Fibroblast of skin of scalp (primary cell): ENCODE data around the gene BOK.
"Not testable (repeated sequence)": the region's sequence is repeated elsewhere in the genome, so short reads cannot be mapped to it uniquely, and the experiment has no call there.

Experiments used
- DNase-seq: peaks from one replicate; pipeline ENCODE4 v3.0.0-alpha.2; 2013

Gene BOK

DNA sequence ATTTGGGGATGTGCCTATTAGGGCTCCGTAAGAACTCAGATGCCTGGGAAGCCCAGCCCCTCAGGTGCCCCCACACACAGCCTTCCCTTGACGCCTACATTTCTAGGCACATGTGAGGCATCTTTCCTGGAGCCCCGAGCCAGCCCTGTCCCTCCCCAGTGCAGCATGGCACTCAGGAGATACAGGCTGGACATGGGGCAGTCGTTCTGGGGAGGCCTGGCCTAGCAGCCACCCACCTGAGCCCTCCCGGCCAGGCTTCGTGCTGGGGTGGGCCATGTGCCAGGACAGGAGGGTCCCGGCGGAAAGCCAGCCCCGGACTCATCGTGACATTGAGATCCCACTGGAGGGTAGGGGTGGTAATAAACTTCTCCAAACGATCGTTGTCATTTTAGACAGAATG, 15.2 kb downstream of the BOK start:
- DNase-seq, result no peak

DNA sequence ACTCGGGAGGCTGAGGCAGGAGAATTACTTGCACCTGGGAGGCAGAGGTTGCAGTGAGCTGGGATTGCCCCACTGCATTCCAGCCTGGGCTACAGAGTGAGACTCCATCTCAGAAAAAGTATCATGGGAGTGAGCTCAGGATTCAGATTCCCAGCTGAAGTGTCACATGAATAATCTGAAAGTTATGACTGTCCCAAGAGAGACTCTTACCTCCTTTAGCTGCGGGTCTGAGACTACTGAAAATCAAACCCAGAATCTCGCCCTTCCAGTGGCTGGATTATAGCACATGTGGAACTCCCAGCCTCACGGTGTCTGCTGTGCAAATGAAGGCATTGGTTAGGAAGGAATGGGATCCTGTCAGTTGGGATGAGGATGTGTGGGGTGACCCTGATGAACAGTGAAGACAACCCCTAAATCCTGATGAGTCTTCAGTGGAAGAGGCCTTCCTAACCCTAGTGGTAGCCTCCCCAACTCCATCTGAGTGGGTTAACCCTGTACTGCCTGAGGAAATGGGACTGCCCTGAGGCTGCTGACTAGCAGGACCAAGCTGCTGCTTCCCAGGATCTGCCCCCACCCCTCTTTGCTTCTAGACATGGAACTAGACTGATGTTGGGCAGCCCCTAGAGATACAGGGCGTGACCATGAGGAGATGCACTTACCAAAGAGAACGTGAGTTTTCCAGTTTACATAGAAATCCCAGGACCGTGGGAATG, 16.5 kb downstream of the BOK start:
- DNase-seq, result peak; percentile 36

DNA sequence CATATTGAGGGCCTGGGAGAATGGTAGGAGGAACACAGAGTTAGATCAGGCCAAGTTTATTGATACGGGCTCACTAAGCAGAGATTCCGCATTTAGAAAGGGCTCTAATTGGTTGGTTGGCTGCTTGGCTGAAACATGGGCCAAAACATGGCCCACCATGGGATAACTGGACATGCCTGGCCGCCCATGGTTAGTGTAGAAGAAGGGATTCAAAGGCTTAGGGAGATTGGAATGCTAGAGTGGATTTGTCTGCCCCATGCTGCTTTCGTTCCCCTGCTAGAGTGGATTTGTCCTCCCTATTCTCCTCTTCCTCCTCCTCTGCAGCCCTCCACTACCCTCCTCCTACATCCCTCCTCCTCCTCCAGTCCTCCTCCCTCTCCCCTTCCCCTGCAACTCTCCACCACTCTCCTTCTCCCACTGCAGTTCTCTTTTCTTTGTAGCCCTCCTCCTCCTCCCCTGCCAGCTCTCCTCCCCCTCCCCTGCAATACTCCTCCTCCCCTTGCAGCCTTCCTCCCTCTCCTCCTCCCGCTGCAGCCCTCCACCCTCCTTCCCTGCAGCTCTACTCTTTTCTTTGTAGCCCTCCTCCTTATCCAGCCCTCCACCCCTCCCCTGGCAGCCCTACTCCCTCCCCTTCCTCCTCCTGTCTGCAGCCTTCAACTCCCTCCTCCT, 17.2 kb downstream of the BOK start:
- no peak for DNase-seq

DNA sequence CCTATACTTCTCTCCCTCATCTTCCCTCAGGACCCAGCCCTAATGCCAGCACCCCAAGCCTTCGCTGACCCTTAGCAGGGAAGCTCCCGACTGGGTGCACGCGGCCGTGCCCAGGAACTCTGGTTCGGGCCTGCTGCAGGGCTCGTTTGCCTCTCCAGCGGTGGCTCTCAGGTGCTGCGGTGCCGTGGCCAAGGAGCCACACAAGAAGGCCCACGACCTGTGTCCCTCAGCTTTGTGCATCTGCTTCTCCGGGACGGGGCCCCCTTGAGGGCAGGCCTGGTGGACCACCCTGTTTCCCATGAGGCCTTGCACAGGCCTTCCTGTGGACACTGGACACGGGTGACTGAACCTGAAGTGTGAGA, 17.7 kb downstream of the BOK start:
- DNase-seq, result no peak

DNA sequence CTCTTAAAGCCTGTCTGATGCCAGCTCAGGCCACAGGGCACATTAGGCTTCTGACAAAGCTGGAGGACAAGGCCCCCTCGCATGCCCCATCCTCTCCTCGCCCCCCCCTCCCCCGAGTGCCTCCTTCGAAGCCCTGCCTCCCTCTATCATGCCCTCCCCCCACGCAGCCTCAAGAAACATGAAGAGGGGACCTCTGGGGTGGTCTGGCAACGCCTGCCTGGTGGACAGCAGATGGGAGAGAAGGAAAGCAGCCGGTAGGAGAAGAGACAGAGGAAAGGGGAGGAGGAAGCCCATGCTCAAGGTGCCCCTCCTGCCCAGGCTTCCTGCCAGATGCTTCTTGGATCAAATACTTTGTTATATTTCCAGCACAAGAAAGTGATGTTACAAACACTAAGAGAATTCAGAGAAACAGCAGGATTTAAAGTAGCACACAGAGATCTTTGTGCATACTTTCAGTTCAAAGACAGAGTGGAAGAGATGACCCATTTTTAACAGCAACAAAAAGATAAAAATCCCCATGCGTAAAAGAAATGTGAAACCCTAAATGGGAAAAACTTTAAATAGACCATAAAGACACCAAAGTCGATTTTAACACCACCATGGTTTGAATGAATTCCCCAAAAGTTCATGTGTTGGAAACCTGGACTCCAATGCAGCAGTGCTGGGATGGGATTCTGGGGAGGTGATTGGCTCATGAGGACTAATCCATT, 19.0 kb downstream of the BOK start:
- peak; percentile 56 for DNase-seq

DNA sequence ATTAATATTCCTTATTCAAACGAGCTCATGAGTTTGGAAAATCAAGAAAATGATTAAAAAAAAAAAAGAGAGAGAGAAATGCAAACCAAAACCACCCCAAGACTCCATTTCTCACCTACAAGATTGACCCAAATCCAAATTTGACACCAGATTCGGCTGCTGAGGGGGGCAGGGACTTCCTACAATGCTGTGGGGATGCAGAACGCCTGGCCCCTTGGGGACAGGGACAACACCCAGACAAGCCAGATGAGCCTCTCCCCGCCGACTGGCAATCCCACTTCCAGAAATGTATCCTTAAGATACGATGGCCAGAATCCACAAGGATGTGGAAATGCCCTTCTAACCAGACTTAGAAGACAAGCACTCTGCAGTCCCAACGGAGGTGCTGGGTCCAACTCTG, 20.7 kb downstream of the BOK start:
- no peak for DNase-seq

DNA sequence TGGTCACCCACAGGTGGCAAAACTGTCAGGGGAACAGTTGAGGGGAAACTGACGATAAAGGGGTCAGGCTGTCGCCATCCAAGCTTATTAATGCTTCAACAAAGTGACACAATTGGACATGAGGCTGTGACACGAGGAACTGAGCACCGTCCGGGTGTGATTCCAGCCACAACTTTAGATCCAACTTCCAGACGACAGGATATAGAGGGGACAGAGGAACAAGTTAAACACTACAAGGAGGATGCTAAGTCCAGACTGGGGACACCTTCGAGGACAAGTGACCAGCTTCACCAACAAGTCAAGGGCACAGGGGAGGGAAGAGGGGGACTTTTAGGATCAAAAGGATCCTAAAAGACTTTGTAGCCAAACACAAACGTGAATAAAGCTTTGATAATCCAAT, 23.8 kb downstream of the BOK start:
- DNase-seq, result no peak

DNA sequence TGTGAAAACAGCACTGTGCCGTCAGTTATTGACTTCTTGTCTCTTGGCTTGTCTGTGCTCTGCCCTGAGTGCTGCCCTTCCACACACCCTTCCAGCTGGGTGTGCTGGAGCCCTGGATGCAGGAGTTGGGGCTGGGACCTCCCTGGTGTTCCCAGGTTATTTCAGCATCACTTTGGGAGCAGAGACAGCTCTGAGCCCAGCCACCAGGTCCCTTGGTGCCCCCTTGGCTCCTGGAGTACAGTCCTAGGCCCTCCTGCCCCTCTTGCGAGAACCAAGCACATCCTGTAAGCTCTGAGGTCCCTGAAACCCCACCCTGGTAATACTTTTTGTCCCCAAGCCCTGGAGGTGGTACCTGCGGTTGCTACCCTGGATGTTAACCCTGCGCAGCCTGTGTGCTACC, 24.3 kb downstream of the BOK start:
- no peak for DNase-seq

DNA sequence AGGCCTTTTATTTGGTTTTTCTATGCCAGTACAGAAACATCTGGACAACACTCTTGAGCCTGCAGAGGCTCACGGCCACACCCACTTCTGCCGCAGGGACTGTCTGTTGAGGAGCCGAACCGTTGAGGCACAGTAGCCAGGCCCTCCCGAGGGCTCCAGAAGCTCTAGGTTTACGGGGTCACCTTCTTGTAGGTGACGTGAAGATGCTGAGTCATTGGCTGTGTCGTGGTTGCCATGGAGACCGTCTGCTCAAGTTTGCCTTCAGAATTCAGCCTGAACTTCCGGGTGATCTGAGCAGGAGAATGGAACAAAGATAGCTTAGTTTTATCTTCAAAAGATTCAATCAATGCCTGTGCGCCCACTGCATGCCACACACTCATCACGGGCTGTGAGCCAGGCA, 25.9 kb downstream of the BOK start:
- peak; percentile 45 for DNase-seq

DNA sequence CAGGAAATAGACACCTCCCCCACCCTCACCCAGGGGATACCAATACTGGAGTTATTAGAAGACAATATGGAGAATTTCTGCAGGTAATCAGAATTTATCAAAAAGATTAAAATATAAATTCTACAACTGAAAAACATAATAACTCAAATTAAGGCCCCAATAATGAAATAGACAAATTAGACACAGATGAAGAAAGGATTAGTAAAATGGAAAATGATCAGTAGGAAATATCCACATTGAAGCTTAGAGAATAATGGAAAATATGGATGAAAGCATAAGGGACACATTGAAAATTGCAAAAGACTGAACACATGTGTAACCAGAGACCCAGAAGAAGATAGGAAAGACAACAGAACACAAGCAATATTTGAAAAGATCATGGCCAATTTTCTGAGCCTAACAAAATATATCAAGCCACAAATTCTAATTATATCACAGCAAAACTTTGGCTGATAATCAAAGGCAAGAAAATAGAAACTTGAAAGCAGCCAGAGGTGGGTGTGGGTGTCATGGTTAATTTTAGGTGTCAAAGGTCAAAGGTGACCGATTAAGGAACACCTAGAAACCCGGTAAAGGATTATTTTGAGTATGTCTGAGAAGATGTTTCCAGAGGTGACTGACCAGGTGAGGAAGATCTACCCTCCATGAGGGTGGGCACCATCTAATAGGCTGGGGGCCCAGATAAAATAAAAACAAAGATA, 28.2 kb downstream of the BOK start:
- DNase-seq, result no peak

DNA sequence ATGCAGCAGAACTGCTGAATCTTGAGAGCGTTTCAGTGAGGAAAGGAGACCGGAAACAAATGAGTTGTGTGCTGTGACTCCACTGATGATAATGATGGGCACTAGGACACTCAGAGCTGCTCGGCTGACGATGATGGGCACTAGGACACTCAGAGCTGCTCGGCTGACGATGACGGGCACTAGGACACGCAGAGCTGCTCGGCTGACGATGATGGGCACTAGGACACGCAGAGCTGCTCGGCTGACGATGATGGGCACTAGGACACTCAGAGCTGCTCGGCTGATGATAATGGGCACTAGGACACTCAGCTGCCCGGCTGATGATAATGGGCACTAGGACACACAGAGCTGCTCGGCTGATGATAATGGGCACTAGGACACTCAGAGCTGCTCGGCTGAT, 31.3 kb downstream of the BOK start:
- not testable (repeated sequence) for DNase-seq

DNA sequence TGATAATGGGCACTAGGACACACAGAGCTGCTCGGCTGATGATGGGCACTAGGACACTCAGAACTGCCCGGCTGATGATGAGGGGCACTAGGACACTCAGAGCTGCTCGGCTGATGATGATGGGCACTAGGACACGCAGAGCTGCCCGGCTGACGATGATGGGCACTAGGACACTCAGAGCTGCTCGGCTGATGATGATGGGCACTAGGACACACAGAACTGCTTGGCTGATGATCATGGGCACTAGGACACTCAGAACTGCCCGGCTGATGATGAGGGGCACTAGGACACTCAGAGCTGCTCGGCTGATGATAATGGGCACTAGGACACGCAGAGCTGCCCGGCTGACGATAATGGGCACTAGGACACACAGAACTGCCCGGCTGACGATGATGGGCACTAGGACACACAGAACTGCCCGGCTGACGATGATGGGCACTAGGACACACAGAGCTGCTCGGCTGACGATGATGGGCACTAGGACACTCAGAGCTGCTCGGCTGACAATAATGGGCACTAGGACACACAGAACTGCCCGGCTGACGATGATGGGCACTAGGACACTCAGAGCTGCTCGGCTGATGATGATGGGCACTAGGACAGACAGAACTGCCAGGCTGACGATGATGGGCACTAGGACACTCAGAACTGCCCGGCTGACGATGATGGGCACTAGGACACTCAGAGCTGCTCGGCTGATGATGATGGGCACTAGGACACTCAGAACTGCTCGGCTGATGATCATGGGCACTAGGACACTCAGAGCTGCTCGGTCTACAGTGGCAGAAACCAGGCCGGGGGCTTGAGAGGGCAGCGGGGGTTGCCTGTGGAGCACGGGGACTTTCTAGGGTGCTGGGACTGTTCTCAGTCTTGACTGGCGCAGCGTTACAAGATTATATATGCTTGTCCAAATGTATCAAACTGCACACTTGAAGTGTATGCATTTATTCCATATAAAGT, 32.2 kb downstream of the BOK start:
- DNase-seq, result not testable (repeated sequence)

DNA sequence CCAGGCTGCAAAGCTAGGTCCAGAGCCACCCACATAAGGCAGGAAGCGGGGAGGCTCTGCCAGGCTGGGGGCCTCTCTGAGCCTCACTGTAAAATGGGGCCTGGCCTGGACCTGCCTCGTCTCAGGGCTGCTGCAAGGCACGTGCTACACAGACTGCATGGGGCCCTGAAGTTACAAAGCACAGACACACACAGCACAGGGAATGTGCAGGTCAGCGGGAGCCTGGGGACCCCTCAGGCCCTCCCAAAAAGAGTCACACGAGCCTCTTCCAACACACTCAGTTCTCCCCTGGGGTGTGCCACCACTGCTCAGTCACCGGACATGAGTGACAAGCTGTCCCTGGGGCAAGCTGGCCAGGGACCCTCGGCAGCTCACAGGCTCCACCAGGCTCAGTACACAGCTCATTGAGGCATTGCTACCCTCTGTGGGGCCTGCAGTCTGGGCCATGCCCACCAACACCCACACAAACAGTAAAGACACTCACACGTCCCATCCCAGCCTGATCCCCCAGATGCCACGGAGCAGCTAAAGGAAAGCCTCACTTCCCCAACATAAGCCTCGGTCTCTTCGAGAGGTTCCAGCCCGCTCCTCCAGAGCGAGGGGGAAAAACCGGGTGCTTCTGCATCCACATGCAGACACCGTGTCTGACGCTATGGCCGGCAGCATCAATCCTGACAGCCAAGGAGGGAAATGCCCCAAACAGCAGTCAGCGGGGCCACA, 33.7 kb downstream of the BOK start:
- no peak for DNase-seq

DNA sequence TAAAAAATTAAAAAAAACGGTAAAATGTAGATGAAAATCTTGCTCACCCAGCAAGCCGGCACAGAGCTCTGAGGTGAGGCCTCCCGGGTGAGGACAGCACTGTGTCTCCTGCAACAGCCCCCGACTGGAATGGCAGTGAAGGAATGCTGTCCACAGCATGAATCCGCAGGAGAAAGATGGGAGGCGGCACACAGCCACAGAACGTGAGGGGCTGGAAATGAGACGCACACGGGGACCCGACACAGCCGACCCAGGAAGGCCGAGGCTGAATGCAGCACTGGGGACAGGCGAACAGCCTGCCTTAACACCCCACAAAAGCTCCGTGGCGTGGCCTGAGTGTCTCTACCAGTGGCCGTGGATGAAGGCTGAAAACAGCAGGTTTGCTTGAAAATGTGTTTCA, 34.7 kb downstream of the BOK start:
- DNase-seq, result no peak

DNA sequence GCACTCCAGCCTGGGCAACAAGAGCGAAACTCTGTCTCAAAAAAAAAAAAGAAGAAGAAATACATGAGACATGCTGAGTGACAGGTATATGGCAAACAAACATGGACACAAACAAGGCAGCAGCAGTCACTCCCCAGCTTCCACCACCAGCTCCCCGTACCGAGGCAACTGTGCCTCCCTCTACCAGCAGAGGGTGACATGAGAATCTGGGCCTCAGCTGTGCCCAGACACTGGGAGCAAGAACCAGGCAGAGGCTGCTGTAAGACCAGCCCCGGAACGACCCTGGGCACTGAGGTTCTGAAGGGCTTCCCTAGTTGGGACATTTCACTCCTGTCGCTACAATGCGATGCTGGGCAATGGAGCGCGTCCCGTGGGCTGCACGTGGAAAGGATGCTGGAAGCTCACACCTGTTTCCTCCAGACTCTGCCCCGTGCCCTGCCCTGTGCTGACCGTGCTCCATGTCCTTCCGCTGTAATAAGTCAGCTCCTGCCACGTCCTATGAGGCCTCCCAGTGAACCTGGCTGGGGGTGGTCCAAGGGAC, 37.1 kb downstream of the BOK start:
- DNase-seq, result no peak

DNA sequence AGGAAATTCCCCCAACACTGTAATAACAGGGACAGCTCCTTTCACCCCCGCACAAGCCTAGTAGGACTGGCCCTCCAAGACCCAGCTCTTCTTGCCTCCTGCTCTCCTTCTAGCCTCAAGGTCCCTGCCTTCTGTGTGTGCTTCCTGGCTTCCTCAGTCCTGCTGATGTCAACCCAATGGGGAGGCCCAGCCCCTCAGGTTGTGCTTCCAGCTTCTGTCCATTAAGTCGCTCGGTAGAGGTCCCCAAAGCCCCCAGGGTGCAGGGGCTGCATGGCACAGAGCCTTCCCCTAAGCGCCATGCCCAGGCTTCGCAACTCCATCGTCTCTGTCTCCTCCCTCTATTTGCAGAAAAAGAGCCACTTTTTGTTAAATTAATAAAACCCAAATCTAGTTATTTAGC, 39.0 kb downstream of the BOK start:
- no peak for DNase-seq

DNA sequence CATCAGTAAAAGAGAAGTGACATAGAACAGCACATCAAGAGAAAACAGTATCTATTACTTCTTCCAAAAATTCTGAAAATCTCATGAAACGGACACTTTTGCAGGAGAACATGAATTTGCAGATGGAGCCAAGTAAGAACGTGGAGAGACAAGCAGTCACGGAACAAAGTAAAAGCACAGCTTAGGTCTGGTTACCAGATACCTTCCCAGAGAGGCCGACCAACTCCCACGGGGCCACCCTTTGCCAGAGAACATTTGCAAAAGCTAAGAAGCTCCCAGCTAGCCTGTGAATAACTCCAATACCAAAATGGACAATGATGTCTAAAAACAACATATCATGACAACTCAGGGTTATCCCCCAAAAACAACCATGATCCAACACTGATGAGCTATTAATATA, 39.5 kb downstream of the BOK start:
- DNase-seq, result no peak

DNA sequence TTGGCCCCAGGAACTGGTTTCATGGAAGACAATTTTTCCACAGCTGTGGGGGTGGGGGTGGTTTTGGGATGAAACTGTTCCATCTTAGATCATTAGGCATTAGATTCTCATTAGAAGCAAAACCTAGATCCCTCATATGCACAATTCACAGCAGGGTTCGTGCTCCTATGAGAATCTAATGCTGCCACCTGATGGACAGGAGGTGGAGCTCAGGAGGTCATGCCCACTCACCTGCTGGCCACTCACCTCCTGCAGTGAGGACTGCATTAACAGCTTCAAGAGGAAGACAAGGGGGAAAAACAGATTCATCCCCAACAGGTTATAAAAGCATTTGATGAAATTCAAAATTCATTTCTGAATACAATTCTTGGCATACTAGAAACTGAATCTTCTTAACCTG, 39.9 kb downstream of the BOK start:
- DNase-seq, result peak; percentile 24

DNA sequence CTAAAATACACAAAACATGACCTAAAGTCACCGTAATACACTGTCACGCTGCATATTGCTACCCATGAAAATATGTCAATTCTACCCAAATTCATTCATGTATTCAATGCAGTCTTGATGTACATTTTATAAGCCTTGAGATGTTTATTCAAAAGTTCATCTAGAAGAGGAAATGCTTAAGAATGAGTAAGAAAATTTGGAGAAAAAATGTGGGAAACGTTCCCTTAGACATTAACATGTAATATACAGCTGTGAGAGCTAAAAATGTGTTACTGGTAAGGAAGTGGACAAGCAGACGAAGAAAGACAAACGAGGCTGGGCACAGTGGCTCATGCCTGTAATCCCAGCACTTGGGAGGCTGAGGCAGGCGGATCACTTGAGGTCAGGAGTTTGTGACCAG, 41.1 kb downstream of the BOK start:
- no peak for DNase-seq

DNA sequence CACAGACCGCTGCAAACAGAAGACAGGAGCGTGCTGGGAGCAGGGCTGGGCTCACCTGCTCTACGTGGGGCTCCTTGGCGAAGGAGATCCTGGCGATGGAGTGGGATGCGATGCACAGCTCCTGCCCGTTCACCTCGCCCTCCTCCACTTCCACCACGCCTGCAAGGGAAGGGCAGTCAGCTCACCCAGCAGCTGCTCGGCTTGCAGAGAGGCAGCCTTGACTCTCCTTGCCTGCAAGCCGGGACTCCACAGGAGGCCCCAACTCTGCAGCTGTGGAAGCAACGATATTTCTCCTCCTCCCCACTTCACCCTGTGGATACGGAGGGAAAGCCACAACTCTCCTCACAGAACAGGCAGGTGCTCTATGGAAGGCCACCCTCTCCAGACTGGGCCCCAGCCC, 43.3 kb downstream of the BOK start:
- DNase-seq, result no peak

DNA sequence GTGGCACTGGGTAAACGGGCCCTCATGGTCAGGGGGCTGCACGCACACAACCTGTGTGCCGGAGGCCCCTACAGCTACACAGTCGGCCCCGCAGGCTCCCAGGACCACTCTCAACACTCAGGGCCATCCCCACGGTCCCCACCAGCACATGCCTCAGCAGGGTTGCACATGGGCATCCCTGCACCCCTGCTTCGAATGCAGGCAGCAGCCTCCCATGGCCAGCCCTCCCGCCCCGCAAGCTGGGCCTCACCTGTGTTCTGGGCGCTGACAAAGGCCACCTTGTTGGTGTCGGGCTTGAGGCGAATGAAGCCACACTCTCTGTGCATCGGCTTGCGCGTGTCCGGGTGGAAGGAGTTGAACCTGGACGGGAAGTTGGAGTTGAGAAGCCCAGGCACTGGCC, 44.2 kb downstream of the BOK start:
- DNase-seq, result no peak
